Measurements from ENCODE around the gene TMED4.

TMED4 gene

GRCh38 chr7:44581879-44582603 lies at the start of gene TMED4:
TSS of gene TMED4 (minus strand) at chr7:44582231. CDS start at chr7:44582206, 25 bp downstream.
- peak; percentile 98 for DNase-seq

- peak; percentile 36 for DNase-seq
Measured at GRCh38 chr7:44631458-44632115, 49.6 kb upstream of the TMED4 start.

- DNase-seq = no peak
Measured at GRCh38 chr7:44630792-44631457, 48.9 kb upstream of the TMED4 start.

GRCh38 chr7:44629829-44630522 lies 47.9 kb upstream of the TMED4 start:
- peak; percentile 68 for DNase-seq

- DNase-seq = no peak
Measured at GRCh38 chr7:44626620-44627019, 44.6 kb upstream of the TMED4 start.

- DNase-seq = no peak
Measured at GRCh38 chr7:44625526-44626471, 43.8 kb upstream of the TMED4 start.

GRCh38 chr7:44624318-44624717 lies 42.3 kb upstream of the TMED4 start:
- no peak for DNase-seq

GRCh38 chr7:44622342-44623151 lies 40.5 kb upstream of the TMED4 start:
- peak; percentile 90 for DNase-seq

- no peak for DNase-seq
Measured at GRCh38 chr7:44621750-44622103, 39.7 kb upstream of the TMED4 start.

- DNase-seq = peak; percentile 94
Measured at GRCh38 chr7:44621034-44621749, 39.2 kb upstream of the TMED4 start.

GRCh38 chr7:44618753-44619152 lies 36.7 kb upstream of the TMED4 start:
- DNase-seq = no peak

- no peak for DNase-seq
Measured at GRCh38 chr7:44618045-44618444, 36.0 kb upstream of the TMED4 start.

- DNase-seq = peak; percentile 85
Measured at GRCh38 chr7:44617225-44617890, 35.3 kb upstream of the TMED4 start.

GRCh38 chr7:44616545-44616944 lies 34.5 kb upstream of the TMED4 start:
- no peak for DNase-seq

GRCh38 chr7:44615793-44616192 lies 33.8 kb upstream of the TMED4 start:
- DNase-seq = no peak

GRCh38 chr7:44615149-44615611 lies 33.1 kb upstream of the TMED4 start:
- DNase-seq = peak; percentile 92

GRCh38 chr7:44609829-44610228 lies 27.8 kb upstream of the TMED4 start:
- DNase-seq = no peak

GRCh38 chr7:44608916-44609648 lies 27.1 kb upstream of the TMED4 start:
- no peak for DNase-seq

All from inflammatory macrophage treated with lipopolysaccharide for 4 hours (primary cell).